DMS53 treated with DMSO at 0.1 percent for 48 hours (cell line): ENCODE data around the gene SETDB1.

Source experiments
- DNase-seq: peaks from one replicate; lab custom pipeline; 2025; ENCODE audit not compliant: unreplicated experiment; lab: John Stamatoyannopoulos, UW

Gene SETDB1

DNA sequence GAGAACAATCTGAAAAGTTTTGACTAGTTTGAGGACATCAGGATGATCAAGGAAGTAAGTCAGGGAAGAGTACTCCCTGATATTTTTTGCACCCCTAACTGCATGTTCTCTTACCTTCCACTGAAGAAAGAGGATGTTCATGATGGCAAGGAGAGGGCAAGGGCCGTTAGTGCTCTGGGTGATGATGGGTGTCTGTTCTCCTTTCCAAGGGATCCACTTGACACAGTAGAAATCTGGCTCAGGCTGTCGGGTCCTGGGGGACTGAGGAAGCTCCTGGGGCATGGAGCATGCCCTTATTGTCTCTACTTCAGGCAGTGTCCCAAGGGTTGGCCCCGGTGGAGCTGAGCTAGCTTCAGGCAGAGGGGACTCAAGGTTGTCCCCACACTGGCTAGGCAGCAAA, 75.9 kb downstream of the SETDB1 start:
- no peak for DNase-seq

DNA sequence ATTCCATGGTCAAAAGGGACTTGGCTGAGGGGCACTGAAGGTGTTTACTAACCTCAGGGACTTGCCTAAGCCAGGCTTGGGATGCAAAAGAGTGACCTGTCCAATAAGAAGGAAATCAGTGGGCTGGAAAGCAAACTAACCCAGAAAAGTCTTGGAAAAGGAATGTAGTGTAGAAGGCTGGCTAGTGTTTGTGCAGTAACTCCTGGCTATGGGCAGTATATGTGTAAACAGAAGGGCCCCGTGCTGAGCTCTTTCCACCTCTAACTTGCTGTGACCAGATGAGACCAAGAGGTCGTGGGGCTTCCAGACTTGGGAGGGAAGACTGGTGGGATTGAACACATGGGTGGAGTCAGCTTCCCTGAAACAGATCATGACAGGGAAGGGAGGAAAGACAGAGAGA, 76.4 kb downstream of the SETDB1 start:
- no peak for DNase-seq

DNA sequence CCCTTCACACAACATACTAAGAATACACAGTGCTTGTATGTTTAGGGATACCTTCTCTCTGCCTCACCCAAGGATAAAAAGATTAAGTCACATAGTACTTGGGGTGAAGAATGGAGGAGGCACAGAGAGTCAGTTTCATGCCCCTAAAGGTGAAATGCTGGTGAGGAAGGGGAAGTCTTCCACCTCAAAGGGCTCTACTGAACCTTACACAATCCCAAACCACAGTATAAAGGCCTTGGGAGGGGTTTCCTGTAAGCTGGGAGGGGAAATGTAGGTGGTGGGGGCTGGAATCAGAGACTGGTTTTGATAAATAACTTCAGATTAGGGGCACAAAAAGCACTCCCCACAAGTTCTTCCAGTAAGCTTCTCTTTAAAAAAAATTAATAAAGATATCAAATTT, 77.0 kb downstream of the SETDB1 start:
- DNase-seq: no peak

DNA sequence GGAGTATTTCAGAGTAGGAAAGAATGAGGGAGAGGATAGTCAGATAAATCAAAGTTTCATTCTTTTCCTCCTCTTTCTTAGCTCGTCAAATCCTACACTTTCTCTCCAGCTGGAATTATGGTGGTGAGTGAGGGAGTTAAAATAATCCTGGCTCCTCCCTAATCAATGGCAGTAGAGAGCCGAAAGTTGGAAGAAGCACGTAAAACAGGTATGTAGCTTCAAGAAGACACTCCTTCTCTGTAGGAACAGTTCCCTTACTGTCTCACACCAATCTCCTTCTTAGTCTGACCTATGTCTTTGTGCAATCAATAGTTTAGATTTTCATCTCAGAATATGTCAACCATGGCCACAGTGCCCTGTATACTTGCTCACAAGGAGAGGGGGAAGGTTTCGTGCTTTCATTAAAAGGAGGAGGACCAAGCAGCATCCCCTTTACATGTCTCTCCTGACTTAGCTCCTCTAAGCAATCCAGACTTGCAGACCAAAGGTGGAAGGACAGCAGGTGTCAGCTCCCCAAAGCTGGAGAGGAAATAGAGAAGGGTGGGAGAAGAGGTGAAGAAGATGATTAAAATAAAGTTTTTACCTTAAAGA, 79.7 kb downstream of the SETDB1 start:
- no peak for DNase-seq

DNA sequence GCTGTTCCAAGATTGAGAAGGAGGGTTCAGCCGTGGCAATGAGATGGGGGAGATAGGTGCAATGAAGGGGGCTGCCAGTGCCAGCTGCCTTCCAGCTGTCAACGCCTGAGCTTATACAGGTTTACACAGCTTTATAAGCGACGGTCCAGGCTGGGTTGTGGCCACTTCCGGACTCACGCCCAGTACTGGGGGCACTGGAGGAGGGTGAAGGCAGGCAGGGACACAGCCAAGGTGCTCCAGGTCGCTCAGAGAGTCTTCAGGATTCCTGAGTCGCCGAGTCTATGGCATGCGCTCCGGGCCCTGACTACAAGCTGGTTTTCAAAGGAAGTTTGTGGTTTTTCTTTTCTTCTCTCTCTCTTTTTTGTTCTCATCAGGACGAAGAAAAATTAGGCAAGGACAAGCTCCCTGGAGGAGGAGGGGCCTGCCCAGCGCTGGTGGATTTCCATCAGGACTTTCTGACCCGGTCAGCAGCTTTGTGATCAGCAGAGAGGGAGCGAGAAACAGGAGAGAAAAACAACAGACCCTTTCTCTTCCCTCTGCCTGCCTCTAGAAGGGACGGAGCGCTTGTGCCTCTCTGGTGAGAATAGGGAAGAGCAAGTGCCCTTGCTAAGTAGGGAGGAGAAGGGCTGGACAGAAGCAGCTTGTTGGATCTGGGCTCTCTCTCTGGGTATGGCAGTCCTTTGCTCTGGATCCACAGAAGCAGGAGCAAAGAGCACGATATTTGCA, 80.3 kb downstream of the SETDB1 start, which contains the start of gene MINDY1:
Gene MINDY1, minus strand, starts transcription at position 576 of the 726 bp plus-strand sequence. CDS start 4,285 bp downstream, outside the sequence.
- DNase-seq: peak; percentile 75

DNA sequence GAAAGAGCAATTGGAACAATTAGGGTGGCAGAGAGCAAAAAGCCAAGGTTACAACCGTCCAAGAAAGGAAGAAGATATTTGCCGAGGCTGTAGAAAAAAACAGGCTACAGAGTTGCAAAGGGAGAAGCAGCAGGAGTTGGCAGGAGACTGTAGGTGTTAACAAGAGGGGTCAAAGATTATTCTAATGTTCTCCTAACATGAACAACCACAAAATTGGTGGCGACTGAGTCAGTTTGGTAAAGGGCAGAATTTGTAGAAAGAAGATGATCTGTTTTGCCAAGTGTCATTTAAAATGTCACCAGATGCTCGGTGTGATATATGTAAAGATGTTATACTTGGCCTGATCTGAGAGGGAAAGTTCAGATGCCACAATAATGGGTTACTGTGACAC, 81.7 kb downstream of the SETDB1 start:
- DNase-seq: no peak

DNA sequence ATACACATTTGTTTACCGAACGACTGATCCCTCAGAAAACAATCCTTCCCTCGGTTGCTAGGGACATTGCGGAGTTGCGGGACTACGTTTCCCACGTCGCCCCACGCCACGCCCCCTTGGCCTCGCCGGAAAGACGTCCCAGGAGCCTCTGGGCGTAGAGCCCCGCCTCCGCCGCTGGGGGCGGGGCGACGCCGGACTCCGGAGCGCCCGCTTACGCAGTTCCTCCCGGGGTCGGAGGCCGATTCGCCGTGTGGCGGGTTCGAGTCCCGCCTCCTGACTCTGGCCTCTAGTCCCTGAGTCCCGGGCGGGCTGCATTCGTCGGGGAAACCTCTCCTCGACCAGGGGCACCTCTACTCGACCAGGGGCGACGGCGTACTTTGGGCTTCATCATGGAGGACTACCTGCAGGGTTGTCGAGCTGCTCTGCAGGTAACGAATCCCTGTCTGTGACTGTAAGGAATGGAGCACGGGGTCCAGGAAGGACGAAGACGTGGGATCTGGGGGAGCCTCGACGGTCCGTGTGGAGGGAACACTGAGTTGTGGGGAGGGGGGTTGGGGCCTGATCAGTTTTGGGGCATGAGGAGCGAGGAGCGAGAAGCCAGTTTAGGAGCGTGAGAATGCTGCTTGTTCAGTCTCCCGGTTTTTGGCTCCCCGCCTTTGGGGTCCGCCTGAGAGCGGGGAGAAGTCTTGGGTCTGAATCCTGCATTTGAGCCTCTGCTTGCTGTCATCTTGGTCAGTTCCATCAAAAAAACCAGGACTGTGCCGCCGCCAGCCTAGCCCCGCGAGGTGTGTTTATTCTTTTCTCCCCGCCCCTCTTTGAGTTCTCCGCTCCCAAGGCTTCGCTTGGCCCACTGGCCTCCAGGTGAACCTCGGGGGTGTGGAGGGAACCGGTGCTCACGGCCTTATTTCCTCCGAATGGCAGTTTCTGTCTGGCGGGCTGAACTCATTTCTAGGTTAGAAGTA, 82.4 kb downstream of the SETDB1 start, which contains the start of gene PRUNE1:
Gene PRUNE1, plus strand, starts transcription at position 206 of the 962 bp plus-strand sequence. Its CDS starts 184 bp downstream, at position 390.
- peak; percentile 95 for DNase-seq

DNA sequence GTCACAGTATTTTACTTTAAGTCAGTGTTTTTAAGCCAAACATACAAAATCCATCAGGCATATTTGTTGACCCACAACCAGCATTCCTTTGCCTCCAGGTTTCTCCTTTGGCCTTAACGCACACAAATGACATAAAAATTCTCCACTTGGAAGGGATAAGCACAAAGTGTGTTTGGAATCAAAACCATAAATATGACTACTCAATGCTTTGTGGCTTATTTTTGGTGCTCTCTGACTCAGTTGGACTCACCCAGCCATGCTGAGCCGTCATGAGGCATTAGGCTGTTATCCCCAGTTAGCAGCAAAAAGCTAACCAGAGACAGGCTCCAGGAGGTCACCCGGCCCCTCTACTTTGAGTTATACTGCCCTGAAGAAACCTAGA, 83.0 kb downstream of the SETDB1 start:
- no peak for DNase-seq

DNA sequence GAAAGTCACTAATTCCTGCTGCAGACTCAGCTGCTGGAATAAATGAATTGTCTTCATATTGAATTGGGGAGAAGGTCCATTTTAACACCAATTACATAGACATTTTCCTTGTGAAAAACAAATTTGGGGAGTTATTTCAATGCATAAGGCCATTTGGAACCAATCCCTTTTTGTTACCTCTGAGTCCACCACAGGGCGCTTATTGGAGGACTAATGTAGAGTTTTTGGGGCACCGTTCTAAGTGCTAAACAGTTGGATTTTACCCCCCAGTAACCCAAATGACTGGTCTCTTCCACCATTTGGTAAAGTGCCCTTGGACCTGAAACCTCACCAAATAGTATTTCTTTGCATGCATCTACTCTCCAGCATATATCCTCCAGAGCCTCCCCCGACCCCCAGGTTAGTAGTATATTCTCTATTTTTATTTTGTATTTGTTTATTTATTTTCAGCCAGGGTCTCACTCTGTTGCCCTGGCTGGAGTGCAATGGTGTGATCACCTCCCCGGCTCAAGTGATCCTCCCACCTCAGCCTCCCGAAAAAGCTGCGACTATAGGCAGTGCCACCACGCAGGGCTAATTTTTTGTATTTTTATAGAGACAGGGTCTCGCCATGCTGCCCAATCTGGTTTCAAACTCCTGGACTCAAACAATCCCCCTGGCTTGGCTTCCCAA, 83.6 kb downstream of the SETDB1 start:
- DNase-seq: no peak

DNA sequence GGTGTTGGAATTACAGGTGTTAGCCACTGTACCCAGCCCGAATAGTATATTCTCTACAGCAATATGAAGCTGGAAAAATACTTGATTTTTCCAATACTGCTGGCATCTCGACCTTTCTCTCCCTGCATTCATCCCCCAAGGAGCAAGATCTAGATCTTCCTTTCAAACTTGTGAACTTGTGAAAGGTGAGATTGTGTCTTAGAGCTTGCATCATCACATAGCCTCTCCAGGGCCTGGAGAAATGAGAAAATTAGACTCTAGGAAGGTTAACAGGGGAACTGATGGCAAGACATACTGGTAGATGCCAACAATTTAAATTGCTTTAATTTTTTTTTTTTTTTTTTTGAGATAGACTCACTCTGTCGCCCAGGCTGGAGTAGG, 84.2 kb downstream of the SETDB1 start:
- no peak for DNase-seq

DNA sequence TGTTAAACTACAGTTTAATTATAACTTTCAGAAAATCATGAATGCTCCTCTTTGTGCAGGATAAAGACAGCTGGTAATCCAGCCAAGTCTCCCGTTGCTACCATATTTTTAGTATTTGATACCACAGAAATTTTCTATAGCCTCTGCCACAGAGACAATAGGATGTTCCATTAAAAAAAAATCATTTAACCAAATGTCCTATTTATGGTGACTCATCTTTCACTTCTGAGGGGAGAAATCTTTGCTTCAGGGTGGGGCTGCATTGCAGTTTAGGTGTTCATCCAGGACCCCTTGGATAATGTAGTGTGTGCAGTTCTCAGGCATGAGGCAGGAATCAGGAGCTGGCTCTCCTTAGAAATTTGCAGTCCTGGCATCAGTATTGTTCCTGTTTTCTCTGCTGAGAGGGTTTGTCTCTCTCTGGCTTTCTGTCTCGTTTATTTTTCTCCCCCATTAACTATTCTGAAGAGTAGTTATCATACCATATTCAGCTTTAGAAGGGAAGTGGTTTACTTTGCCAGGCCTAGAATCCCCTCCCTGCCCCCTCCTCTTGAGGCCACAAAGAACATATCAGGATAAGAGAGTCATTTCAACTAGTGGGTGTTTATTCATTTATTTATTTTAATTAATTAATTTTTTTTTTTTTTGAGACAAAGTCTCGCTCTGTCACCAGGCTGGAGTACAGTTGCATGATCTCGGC, 85.1 kb downstream of the SETDB1 start:
- no peak for DNase-seq

DNA sequence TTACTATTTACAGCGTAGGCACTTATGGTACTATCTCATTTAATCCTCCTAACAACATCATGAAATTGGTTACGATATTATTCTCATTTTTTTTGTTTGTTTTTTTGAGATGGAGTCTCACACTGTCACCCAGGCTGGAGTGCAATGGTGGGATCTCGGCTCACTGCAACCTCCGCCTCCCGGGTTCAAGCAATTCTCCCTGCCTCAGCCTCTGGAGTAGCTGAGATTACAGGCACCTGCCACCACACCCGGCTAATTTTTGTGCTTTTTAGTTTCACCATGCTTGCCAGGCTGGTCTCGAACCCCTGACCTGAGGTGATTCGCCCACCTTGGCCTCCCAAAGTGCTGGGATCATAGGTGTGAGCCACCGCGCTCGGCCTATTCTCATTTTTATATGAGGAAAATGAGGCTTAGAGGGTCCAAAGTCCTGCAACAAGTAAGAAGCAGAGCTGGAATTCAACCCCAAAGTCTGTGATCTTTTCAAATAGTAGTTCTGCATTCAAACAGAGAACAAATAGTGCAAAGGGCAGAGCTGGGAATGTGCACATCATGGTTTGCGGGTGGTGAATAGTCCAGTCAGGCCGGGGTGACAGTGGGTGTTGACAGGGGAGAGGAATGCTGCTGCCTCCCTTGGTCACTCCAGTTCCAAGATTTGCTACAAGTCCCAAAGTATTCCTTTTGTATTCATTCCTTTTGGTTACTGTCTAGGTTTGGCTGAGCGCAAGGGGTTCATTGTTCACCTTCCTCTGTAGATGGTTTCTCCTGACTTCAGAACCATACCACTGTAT, 86.7 kb downstream of the SETDB1 start:
- DNase-seq: no peak

DNA sequence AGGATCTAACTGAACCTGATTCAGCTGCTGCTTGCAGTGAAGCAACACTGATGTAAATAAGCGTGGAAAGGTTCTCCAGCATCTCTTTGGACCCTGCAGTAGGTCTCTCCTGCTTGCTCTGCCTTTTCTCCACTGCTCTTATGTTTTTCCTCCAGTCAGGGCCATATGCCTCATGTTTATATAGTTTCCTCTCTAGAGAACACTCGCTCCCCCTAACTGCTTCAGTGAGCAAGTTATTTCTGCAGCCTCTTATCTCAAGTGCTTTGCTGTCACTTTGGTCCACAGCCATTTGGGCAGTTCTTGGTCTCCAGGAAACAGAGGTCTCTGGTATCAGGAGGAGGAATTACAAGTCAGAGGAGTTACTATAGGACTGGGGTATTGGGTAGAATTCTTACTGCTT, 87.4 kb downstream of the SETDB1 start:
- no peak for DNase-seq
